ENCODE data around the gene RBM34. TPM values are rescaled to one million over a fixed set of nuclear protein-coding genes. Genes with fewer than 3 reads are reported as not detected.
"Not testable (repeated sequence)": the region's sequence is repeated elsewhere in the genome, so short reads cannot be mapped to it uniquely, and the experiment has no call there.

Gene RBM34
- total RNA-seq, 1 donor from 2014 or later: 129 TPM

DNA sequence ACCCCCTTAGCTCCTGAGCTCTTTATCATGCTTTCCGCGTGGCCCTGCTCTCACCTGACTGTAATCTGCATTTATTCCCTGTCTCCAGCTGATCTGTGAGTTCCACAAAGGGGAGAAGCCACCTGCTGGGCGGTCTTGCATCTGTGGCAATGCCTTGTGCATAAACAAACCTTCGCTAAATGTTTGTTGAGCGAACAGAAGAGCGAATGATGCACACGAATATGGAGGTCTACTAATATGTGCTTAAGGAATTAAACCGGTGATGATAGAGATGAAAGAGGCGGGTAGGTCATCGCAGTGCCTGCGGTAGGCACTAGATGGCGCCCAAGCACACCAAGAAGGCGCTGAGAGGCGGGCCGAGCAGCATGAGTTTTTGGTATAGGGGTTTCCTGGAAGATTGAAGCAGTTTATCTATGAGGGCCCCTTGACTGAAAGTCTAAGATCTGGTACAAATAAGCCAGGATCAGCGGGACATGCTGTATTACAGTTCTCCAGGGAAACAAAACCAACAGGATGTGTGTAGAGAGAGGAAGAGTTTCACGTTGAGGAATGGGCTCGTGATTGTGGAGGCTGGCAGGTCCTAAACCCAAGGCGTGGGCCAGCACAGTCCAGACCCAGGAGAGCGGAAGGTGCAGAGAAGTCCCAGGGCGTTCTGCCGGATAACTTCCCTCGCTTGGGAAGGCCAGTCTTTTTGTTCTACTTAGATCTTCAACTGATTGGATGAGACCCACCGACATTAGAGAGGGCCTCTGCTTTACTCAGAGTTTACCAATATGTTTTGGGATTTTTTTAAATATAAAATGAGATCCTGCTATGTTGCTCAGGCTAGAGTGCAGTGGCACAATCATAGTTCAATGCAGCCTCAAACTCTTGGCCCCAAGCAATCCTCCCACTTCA is 67.1 kb downstream of the RBM34 start:
- Histone ChIP-seq H3K4me3 (ENCODE audit: insufficient read depth, low read depth, low read length) (no peak overlapping the region), H3K4me2 (ENCODE audit: low read length) (peak overlapping the region; percentile 63), H3K4me1 (ENCODE audit: insufficient read depth, low read length) (peaks cover 18% of the 10 kb centered on the region), H3K79me2 (ENCODE audit: insufficient read depth, low read length) (no peaks in the 10 kb centered on the region), H3K36me3 (ENCODE audit: insufficient read depth, low read length) (no peaks in the 10 kb centered on the region), H3K27ac (ENCODE audit: low read depth, low read length) (no peak overlapping the region), H4K20me1 (ENCODE audit: insufficient read depth, low read length) (no peaks in the 10 kb centered on the region), H3K9me3 (ENCODE audit: insufficient read depth, low read depth, low read length) (no peaks in the 10 kb centered on the region), H3K27me3 (ENCODE audit: insufficient read depth, low read length) (no peaks in the 10 kb centered on the region), H3K9ac (ENCODE audit: low read length) (peak overlapping the region; percentile 19), H2AFZ (ENCODE audit: low read depth, low read length) (peak overlapping the region; percentile 49)
- FAIRE-seq: no peak
- DNase-seq (ENCODE audit: low read depth): no peak
- H3K4me3 Mint-ChIP-seq (ENCODE audit: unreplicated experiment): peak overlapping the region; percentile 66
- H3K27me3 Mint-ChIP-seq (ENCODE audit: low read depth, unreplicated experiment): no peaks in the 10 kb centered on the region
- H3K27ac Mint-ChIP-seq (ENCODE audit: unreplicated experiment): peak overlapping the region; percentile 4
- H3K9me3 Mint-ChIP-seq (ENCODE audit: unreplicated experiment): no peaks in the 10 kb centered on the region
- no peak for TF ChIP-seq EZH2 (IDR thresholded peaks at IDR 0.05; ENCODE audit: insufficient read depth, low read length)
- TF ChIP-seq, protein P1, sequence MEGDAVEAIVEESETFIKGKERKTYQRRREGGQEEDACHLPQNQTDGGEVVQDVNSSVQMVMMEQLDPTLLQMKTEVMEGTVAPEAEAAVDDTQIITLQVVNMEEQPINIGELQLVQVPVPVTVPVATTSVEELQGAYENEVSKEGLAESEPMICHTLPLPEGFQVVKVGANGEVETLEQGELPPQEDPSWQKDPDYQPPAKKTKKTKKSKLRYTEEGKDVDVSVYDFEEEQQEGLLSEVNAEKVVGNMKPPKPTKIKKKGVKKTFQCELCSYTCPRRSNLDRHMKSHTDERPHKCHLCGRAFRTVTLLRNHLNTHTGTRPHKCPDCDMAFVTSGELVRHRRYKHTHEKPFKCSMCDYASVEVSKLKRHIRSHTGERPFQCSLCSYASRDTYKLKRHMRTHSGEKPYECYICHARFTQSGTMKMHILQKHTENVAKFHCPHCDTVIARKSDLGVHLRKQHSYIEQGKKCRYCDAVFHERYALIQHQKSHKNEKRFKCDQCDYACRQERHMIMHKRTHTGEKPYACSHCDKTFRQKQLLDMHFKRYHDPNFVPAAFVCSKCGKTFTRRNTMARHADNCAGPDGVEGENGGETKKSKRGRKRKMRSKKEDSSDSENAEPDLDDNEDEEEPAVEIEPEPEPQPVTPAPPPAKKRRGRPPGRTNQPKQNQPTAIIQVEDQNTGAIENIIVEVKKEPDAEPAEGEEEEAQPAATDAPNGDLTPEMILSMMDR (IDR thresholded peaks at IDR 0.05; ENCODE audit: insufficient read depth, low read depth, low read length): peak; percentile 92
- H3K36me3 Mint-ChIP-seq (ENCODE audit: low read depth, unreplicated experiment): peaks cover 2% of the 10 kb centered on the region
- H3K4me1 Mint-ChIP-seq (ENCODE audit: low read depth, unreplicated experiment): peaks cover 19% of the 10 kb centered on the region

DNA sequence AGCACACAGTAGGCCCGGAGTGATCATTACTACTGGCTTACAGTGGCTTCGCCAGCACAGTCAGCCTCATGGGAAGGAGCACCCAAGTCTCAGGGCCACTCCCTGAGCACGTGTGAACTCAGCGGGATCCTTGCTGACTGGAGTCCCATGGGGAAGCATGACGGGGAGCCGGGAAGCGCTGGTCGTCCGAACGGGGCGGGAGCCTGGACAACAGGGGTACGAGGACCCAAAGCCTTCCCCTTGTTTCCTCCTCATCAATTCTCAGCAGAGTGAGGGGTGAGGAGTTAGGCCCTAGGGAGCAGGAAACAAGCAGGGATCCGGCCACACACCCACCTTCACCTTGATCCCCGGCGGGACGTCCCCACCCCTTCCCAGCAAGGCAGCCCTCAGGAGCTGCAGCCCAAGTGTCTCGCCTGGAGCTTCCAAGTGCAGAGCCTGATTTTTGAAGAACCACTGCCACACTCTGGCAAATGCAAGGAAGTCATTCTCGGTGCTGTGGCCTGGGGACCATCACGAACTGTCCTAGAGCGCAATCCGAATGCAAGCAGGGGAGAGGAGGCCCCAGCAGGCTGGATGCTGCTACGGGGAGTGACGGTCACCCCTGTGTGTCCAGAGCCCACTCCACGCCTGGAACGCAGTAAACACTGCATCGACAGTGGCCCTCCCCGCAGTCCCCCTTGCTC is 67.9 kb downstream of the RBM34 start:
- H3K27ac ChIP-seq (ENCODE audit: low read depth, low read length): no peak overlapping the region
- no peak for FAIRE-seq
- no peaks in the 10 kb centered on the region for H4K20me1 ChIP-seq (ENCODE audit: insufficient read depth, low read length)
- Mint-ChIP-seq H3K36me3 (ENCODE audit: low read depth, unreplicated experiment) (peaks cover 2% of the 10 kb centered on the region), H3K4me3 (ENCODE audit: unreplicated experiment) (no peak overlapping the region), H3K4me1 (ENCODE audit: low read depth, unreplicated experiment) (peaks cover 19% of the 10 kb centered on the region), H3K9me3 (ENCODE audit: unreplicated experiment) (no peaks in the 10 kb centered on the region), H3K27ac (ENCODE audit: unreplicated experiment) (peak overlapping the region; percentile 53), H3K27me3 (ENCODE audit: low read depth, unreplicated experiment) (no peaks in the 10 kb centered on the region)
- H3K9ac ChIP-seq (ENCODE audit: low read length): peak overlapping the region; percentile 19
- H3K4me3 ChIP-seq (ENCODE audit: insufficient read depth, low read depth, low read length): no peak overlapping the region
- peaks cover 18% of the 10 kb centered on the region for H3K4me1 ChIP-seq (ENCODE audit: insufficient read depth, low read length)
- no peaks in the 10 kb centered on the region for H3K27me3 ChIP-seq (ENCODE audit: insufficient read depth, low read length)
- TF ChIP-seq EZH2 (IDR thresholded peaks at IDR 0.05; ENCODE audit: insufficient read depth, low read length): no peak
- TF ChIP-seq, protein P1 (IDR thresholded peaks at IDR 0.05; ENCODE audit: insufficient read depth, low read depth, low read length): no peak
- H3K4me2 ChIP-seq (ENCODE audit: low read length): peak overlapping the region; percentile 63
- no peaks in the 10 kb centered on the region for H3K36me3 ChIP-seq (ENCODE audit: insufficient read depth, low read length)
- no peaks in the 10 kb centered on the region for H3K79me2 ChIP-seq (ENCODE audit: insufficient read depth, low read length)
- peak; percentile 53 for DNase-seq (ENCODE audit: low read depth)
- no peaks in the 10 kb centered on the region for H3K9me3 ChIP-seq (ENCODE audit: insufficient read depth, low read depth, low read length)
- peak overlapping the region; percentile 49 for H2AFZ ChIP-seq (ENCODE audit: low read depth, low read length)

DNA sequence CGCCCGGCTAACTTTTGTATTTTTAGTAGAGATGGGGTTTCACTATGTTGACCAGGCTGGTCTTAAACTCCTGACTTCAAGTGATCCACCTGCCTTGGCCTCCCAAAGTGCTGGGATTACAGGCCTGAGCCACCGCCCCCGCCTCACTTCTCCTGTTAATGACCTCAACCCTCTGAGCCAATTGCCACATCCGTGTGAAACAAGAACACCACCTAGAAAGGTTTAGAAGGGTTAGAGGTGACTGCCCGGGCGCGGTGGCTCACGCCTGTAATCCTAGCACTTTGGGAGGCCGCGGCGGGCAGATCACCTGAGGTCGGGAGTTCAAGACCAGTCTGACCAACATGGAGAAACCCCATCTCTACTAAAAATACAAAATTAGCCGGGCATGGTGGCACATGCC is 68.6 kb downstream of the RBM34 start:
- not testable (repeated sequence) for H4K20me1 ChIP-seq (ENCODE audit: insufficient read depth, low read length); H3K27me3 Mint-ChIP-seq (ENCODE audit: low read depth, unreplicated experiment); H3K36me3 Mint-ChIP-seq (ENCODE audit: low read depth, unreplicated experiment); H3K9ac ChIP-seq (ENCODE audit: low read length); H2AFZ ChIP-seq (ENCODE audit: low read depth, low read length); H3K27ac ChIP-seq (ENCODE audit: low read depth, low read length); H3K36me3 ChIP-seq (ENCODE audit: insufficient read depth, low read length); H3K4me3 ChIP-seq (ENCODE audit: insufficient read depth, low read depth, low read length); FAIRE-seq; H3K79me2 ChIP-seq (ENCODE audit: insufficient read depth, low read length); H3K27me3 ChIP-seq (ENCODE audit: insufficient read depth, low read length); H3K9me3 Mint-ChIP-seq (ENCODE audit: unreplicated experiment); H3K9me3 ChIP-seq (ENCODE audit: insufficient read depth, low read depth, low read length); H3K4me3 Mint-ChIP-seq (ENCODE audit: unreplicated experiment); H3K27ac Mint-ChIP-seq (ENCODE audit: unreplicated experiment); DNase-seq (ENCODE audit: low read depth); H3K4me2 ChIP-seq (ENCODE audit: low read length)
- peaks cover 18% of the 10 kb centered on the region for H3K4me1 ChIP-seq (ENCODE audit: insufficient read depth, low read length)
- H3K4me1 Mint-ChIP-seq (ENCODE audit: low read depth, unreplicated experiment): peaks cover 19% of the 10 kb centered on the region

DNA sequence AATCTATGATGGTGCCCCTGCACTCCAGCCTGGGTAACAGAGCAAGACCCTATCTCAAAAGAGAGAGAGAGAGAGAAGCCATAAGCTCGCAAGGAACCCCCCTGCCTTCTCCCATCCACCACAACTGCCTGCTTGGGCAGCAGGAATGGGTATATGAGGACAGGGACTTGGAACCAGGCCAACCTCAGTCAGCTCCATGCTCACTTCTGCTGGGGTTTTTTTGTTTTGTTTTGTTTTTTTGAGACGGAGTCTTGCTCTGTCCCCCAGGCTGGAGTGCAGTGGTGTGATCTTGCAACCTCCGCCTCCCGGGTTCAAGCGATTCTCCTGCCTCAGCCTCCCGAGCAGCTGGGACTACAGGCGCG is 69.0 kb downstream of the RBM34 start:
- not testable (repeated sequence) for H3K4me3 ChIP-seq (ENCODE audit: insufficient read depth, low read depth, low read length); H3K36me3 Mint-ChIP-seq (ENCODE audit: low read depth, unreplicated experiment); H3K27me3 ChIP-seq (ENCODE audit: insufficient read depth, low read length); H3K9me3 ChIP-seq (ENCODE audit: insufficient read depth, low read depth, low read length); H3K27ac ChIP-seq (ENCODE audit: low read depth, low read length); H3K4me2 ChIP-seq (ENCODE audit: low read length); H3K9me3 Mint-ChIP-seq (ENCODE audit: unreplicated experiment); H3K9ac ChIP-seq (ENCODE audit: low read length); H4K20me1 ChIP-seq (ENCODE audit: insufficient read depth, low read length); H3K79me2 ChIP-seq (ENCODE audit: insufficient read depth, low read length); H3K27me3 Mint-ChIP-seq (ENCODE audit: low read depth, unreplicated experiment); FAIRE-seq; H3K27ac Mint-ChIP-seq (ENCODE audit: unreplicated experiment); H3K4me3 Mint-ChIP-seq (ENCODE audit: unreplicated experiment); H2AFZ ChIP-seq (ENCODE audit: low read depth, low read length); DNase-seq (ENCODE audit: low read depth); H3K36me3 ChIP-seq (ENCODE audit: insufficient read depth, low read length)
- H3K4me1 ChIP-seq (ENCODE audit: insufficient read depth, low read length): peaks cover 18% of the 10 kb centered on the region
- H3K4me1 Mint-ChIP-seq (ENCODE audit: low read depth, unreplicated experiment): peaks cover 19% of the 10 kb centered on the region

Measured in astrocyte (in vitro differentiated cells and primary cell).